ENCODE results near the gene EPHA2.
"Not testable (repeated sequence)": the region's sequence is repeated elsewhere in the genome, so short reads cannot be mapped to it uniquely, and the experiment has no call there.

Gene EPHA2

GRCh38 chr1:16166117-16166516, 10.2 kb upstream of the EPHA2 start:
- Histone ChIP-seq H3K36me3 (ENCODE audit: control insufficient read depth in 4 of 4, insufficient read depth in 4 of 4, low read length in 3 of 4) (no peaks in the 10 kb centered on the region), H3K27ac (ENCODE audit: insufficient read depth in 1 of 2, low read depth in 1 of 2, low read length in 2 of 2, poor library complexity in 1 of 2, severe bottlenecking in 2 of 2) (no peak overlapping the region), H3K4me1 (ENCODE audit: control extremely low read depth in 1 of 4, control insufficient read depth in 4 of 4, insufficient read depth in 4 of 4, low read length in 3 of 4) (peaks cover 0 to 33% (median 27%) of the 10 kb centered on the region in 4 experiments), H3K27me3 (replicated peaks in 2 of 5; ENCODE audit: control insufficient read depth in 4 of 5, insufficient read depth in 5 of 5, low read length in 4 of 5) (peaks cover 0 to 22% (median 6%) of the 10 kb centered on the region in 5 experiments), H3K4me3 (ENCODE audit: control insufficient read depth in 1 of 7, extremely low read depth in 1 of 7, insufficient read depth in 4 of 7, low read depth in 2 of 7, low read length in 6 of 7) (no peak overlapping the region), H3K9me3 (ENCODE audit: control extremely low read depth in 1 of 5, control insufficient read depth in 4 of 5, insufficient read depth in 2 of 5, low read depth in 1 of 5, low read length in 4 of 5) (no peaks in the 10 kb centered on the region)
- no peak for DNase-seq
- CTCF ChIA-PET, result interaction anchor here (1.4 to 2.0 kb wide), 2 partner anchors 9 to 21 kb away, joined by 4 to 6 read pairs; no protein-coding TSS in a partner anchor
- POLR2A ChIA-PET, result no interaction called here
- WGBS (ENCODE audit: insufficient coverage), result 0% methylated on average over 1 of the region's 2 CpGs

DNA sequence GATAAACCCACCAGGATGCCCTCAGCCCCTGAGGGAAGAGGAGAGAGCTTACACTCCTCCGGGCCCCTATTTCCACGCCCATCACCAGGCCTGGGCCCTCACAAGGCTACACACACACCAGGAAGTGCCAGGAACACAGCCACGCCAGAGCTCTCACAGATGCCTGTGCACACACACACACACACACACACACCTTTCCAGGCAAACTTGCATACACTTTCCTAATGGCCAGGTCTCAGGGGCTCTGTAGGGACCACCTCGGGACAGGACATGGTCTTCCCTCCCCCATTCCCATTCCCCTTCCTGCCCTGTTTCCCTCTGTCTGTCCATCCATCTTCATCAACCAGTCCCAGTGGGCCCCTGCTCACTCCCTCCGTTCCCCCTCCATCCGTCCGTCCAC, 9.7 kb upstream of the EPHA2 start:
- WGBS (ENCODE audit: insufficient coverage), result 79% methylated on average over 5 of the region's 7 CpGs
- Histone ChIP-seq H3K27ac (ENCODE audit: insufficient read depth in 1 of 2, low read depth in 1 of 2, low read length in 2 of 2, poor library complexity in 1 of 2, severe bottlenecking in 2 of 2) (no peak overlapping the region), H3K4me1 (ENCODE audit: control extremely low read depth in 1 of 4, control insufficient read depth in 4 of 4, insufficient read depth in 4 of 4, low read length in 3 of 4) (peaks cover 0 to 33% (median 27%) of the 10 kb centered on the region in 4 experiments), H3K4me3 (ENCODE audit: control insufficient read depth in 1 of 7, extremely low read depth in 1 of 7, insufficient read depth in 4 of 7, low read depth in 2 of 7, low read length in 6 of 7) (no peak overlapping the region), H3K27me3 (replicated peaks in 2 of 5; ENCODE audit: control insufficient read depth in 4 of 5, insufficient read depth in 5 of 5, low read length in 4 of 5) (peaks cover 0 to 22% (median 6%) of the 10 kb centered on the region in 5 experiments), H3K9me3 (ENCODE audit: control extremely low read depth in 1 of 5, control insufficient read depth in 4 of 5, insufficient read depth in 2 of 5, low read depth in 1 of 5, low read length in 4 of 5) (no peaks in the 10 kb centered on the region), H3K36me3 (ENCODE audit: control insufficient read depth in 4 of 4, insufficient read depth in 4 of 4, low read length in 3 of 4) (no peaks in the 10 kb centered on the region)
- CTCF ChIA-PET, result interaction anchor here (1.4 to 2.0 kb wide), 2 partner anchors 9 to 21 kb away, joined by 4 to 6 read pairs; no protein-coding TSS in a partner anchor
- no peak for DNase-seq
- POLR2A ChIA-PET, result interaction anchor here (0.6 to 0.9 kb wide), 2 partner anchors 17 to 48 kb away, joined by 3 read pairs; no protein-coding TSS in a partner anchor

DNA sequence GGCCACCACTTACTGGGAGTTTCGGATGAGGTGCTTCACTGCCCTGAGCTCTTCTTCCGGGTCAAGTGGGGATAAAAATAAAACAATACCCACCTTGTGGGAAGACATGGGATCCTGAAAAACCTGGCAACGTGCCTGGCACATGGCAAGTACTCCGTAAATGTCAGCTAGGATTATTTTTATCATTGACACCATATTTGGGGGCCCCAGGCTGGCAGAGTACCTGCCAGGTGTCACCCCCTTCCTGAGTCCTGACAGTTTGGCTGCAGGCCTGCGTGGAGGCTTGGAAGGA, 9.2 kb upstream of the EPHA2 start:
- H3K27ac ChIP-seq (ENCODE audit: insufficient read depth in 1 of 2, low read depth in 1 of 2, low read length in 2 of 2, poor library complexity in 1 of 2, severe bottlenecking in 2 of 2), result no peak overlapping the region
- CTCF ChIA-PET, result interaction anchor here (1.4 to 2.0 kb wide), 2 partner anchors 10 to 22 kb away, joined by 4 to 6 read pairs; no protein-coding TSS in a partner anchor
- no peaks in the 10 kb centered on the region for H3K9me3 ChIP-seq (ENCODE audit: control extremely low read depth in 1 of 5, control insufficient read depth in 4 of 5, insufficient read depth in 2 of 5, low read depth in 1 of 5, low read length in 4 of 5)
- peaks cover 0 to 23% (median 5%) of the 10 kb centered on the region in 5 experiments for H3K27me3 ChIP-seq (replicated peaks in 2 of 5; ENCODE audit: control insufficient read depth in 4 of 5, insufficient read depth in 5 of 5, low read length in 4 of 5)
- DNase-seq, result no peak
- 45% methylated on average over 4 of the region's 5 CpGs for WGBS (ENCODE audit: insufficient coverage)
- no peaks in the 10 kb centered on the region for H3K36me3 ChIP-seq (ENCODE audit: control insufficient read depth in 4 of 4, insufficient read depth in 4 of 4, low read length in 3 of 4)
- POLR2A ChIA-PET, result interaction anchor here (0.6 to 1.2 kb wide), 3 partner anchors 10 to 47 kb away, joined by 3 read pairs; no protein-coding TSS in a partner anchor
- H3K4me3 ChIP-seq (ENCODE audit: control insufficient read depth in 1 of 7, extremely low read depth in 1 of 7, insufficient read depth in 4 of 7, low read depth in 2 of 7, low read length in 6 of 7), result no peak overlapping the region
- H3K4me1 ChIP-seq (ENCODE audit: control extremely low read depth in 1 of 4, control insufficient read depth in 4 of 4, insufficient read depth in 4 of 4, low read length in 3 of 4), result peaks cover 0 to 33% (median 27%) of the 10 kb centered on the region in 4 experiments

DNA sequence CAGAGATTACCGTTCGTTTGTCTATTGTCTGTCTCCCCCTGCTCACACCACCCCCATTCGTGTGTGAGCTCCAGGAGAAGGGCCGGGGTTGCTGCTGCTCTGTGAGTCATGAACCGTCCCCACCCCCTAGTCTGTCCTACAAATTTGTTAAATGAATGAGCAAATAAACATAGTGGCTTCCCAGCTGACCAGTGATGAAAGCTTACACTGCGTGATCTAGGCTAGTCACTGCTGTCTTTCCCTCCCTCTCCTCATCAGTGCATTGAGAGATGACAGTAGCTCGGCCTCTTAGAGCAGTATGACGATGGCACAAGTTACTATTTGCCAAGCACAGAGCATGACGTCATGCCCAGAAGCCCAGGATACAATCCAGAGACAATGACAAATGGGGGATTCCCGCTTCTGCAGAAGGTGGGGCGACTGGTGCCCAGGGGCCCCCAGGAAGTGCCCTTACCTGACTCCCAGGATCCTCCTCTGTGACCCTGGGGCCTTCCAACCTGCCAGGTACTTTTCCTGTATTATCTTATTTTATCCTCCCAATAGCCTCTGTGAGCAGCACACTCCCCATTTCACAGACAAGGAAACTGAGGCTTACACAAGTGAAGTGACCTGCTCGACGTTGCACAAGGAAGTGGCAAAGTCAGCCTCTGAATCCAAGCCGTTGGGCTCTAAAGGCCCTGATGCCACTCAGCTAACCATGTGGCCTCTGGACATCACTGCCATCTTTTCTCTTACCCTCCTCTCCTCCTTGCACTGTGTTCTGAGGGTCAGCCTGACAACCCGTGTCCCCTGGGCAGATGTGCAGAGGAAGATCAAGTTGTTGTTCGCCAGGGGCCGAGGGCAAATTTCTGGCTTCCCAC, 8.6 kb upstream of the EPHA2 start:
- H3K27ac ChIP-seq (ENCODE audit: insufficient read depth in 1 of 2, low read depth in 1 of 2, low read length in 2 of 2, poor library complexity in 1 of 2, severe bottlenecking in 2 of 2), result no peak overlapping the region
- no peak for DNase-seq
- ChIA-PET CTCF (interaction anchor here (0.8 to 2.2 kb wide), 3 partner anchors 10 to 22 kb away, joined by 3 to 6 read pairs (median 3); no protein-coding TSS in a partner anchor), POLR2A (interaction anchor here (1.2 kb wide), 1 partner anchor 9 kb away, joined by 3 read pairs; no protein-coding TSS in a partner anchor)
- H3K36me3 ChIP-seq (ENCODE audit: control insufficient read depth in 4 of 4, insufficient read depth in 4 of 4, low read length in 3 of 4), result no peaks in the 10 kb centered on the region
- peaks cover 0 to 32% (median 25%) of the 10 kb centered on the region in 4 experiments for H3K4me1 ChIP-seq (ENCODE audit: control extremely low read depth in 1 of 4, control insufficient read depth in 4 of 4, insufficient read depth in 4 of 4, low read length in 3 of 4)
- no peaks in the 10 kb centered on the region for H3K9me3 ChIP-seq (ENCODE audit: control extremely low read depth in 1 of 5, control insufficient read depth in 4 of 5, insufficient read depth in 2 of 5, low read depth in 1 of 5, low read length in 4 of 5)
- peaks cover 0 to 21% (median 4%) of the 10 kb centered on the region in 5 experiments for H3K27me3 ChIP-seq (replicated peaks in 2 of 5; ENCODE audit: control insufficient read depth in 4 of 5, insufficient read depth in 5 of 5, low read length in 4 of 5)
- H3K4me3 ChIP-seq (ENCODE audit: control insufficient read depth in 1 of 7, extremely low read depth in 1 of 7, insufficient read depth in 4 of 7, low read depth in 2 of 7, low read length in 6 of 7), result no peak overlapping the region
- WGBS (ENCODE audit: insufficient coverage), result 95% methylated on average over 9 of the region's 17 CpGs

DNA sequence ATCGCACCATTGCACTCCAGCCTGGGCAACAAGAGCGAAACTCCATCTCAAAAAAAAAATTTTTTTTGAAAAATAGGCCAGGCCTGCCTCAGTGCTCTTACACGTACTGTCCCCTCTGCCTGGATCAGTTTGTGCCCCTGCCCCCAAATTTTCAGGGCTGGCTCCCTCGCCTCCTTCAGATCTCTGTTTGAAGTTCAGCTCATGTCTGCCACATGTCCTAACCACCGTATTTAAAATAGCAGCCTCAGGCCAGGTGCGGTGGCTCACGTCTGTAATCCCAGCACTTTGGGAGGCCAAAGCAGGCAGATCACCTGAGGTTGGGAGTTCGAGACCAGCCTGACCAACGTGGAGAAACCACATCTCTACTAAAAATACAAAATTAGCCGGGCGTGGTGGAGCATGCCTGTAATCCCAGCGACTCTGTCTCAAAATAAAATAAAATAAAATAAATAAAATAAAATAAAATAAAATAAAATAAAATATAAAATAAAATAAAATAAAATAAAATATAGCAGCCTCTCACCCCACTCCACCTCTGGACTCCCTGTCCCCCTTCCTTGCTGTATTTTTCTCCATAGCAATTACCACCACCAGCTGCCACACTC, 7.8 kb upstream of the EPHA2 start:
- H3K36me3 ChIP-seq (ENCODE audit: control insufficient read depth in 4 of 4, insufficient read depth in 4 of 4, low read length in 3 of 4); H3K9me3 ChIP-seq (ENCODE audit: control extremely low read depth in 1 of 5, control insufficient read depth in 4 of 5, insufficient read depth in 2 of 5, low read depth in 1 of 5, low read length in 4 of 5); H3K4me3 ChIP-seq (ENCODE audit: control insufficient read depth in 1 of 7, extremely low read depth in 1 of 7, insufficient read depth in 4 of 7, low read depth in 2 of 7, low read length in 6 of 7); DNase-seq; H3K27ac ChIP-seq (ENCODE audit: insufficient read depth in 1 of 2, low read depth in 1 of 2, low read length in 2 of 2, poor library complexity in 1 of 2, severe bottlenecking in 2 of 2): not testable (repeated sequence)
- H3K27me3 ChIP-seq (replicated peaks in 2 of 5; ENCODE audit: control insufficient read depth in 4 of 5, insufficient read depth in 5 of 5, low read length in 4 of 5), result peaks cover 0 to 20% (median 4%) of the 10 kb centered on the region in 5 experiments
- WGBS (ENCODE audit: insufficient coverage), result 100% methylated on average over 4 of the region's 12 CpGs
- H3K4me1 ChIP-seq (ENCODE audit: control extremely low read depth in 1 of 4, control insufficient read depth in 4 of 4, insufficient read depth in 4 of 4, low read length in 3 of 4), result peaks cover 0 to 24% (median 18%) of the 10 kb centered on the region in 4 experiments
- ChIA-PET CTCF (interaction anchor here (0.8 to 2.5 kb wide), 5 partner anchors 11 to 23 kb away, joined by 3 to 7 read pairs (median 3); no protein-coding TSS in a partner anchor), POLR2A (interaction anchor here (1.2 kb wide), 1 partner anchor 8 kb away, joined by 3 read pairs; no protein-coding TSS in a partner anchor)

GRCh38 chr1:16162163-16162822, 6.4 kb upstream of the EPHA2 start:
- peak in 2 of 3 donors; percentile 63 to 64 for DNase-seq
- ChIA-PET POLR2A (interaction anchor here (0.5 kb wide), 1 partner anchor 448 kb away, joined by 3 read pairs; no protein-coding TSS in a partner anchor), CTCF (interaction anchor here (0.8 to 2.5 kb wide), 9 partner anchors 8 to 84 kb away, joined by 3 to 10 read pairs (median 4); no protein-coding TSS in a partner anchor)
- H3K27ac ChIP-seq (ENCODE audit: insufficient read depth in 1 of 2, low read depth in 1 of 2, low read length in 2 of 2, poor library complexity in 1 of 2, severe bottlenecking in 2 of 2), result peak overlapping the region in 1 of 2 experiments; percentile 34
- peaks cover 0 to 11% (median 10%) of the 10 kb centered on the region in 4 experiments for H3K4me1 ChIP-seq (ENCODE audit: control extremely low read depth in 1 of 4, control insufficient read depth in 4 of 4, insufficient read depth in 4 of 4, low read length in 3 of 4)
- peaks cover 0 to 17% (median 4%) of the 10 kb centered on the region in 5 experiments for H3K27me3 ChIP-seq (replicated peaks in 2 of 5; ENCODE audit: control insufficient read depth in 4 of 5, insufficient read depth in 5 of 5, low read length in 4 of 5)
- 2% methylated on average over 16 of the region's 32 CpGs for WGBS (ENCODE audit: insufficient coverage)
- no peaks in the 10 kb centered on the region for H3K36me3 ChIP-seq (ENCODE audit: control insufficient read depth in 4 of 4, insufficient read depth in 4 of 4, low read length in 3 of 4)
- H3K9me3 ChIP-seq (ENCODE audit: control extremely low read depth in 1 of 5, control insufficient read depth in 4 of 5, insufficient read depth in 2 of 5, low read depth in 1 of 5, low read length in 4 of 5), result no peaks in the 10 kb centered on the region
- peak overlapping the region in 3 of 7 experiments; percentile 13 to 48 (median 38) for H3K4me3 ChIP-seq (ENCODE audit: control insufficient read depth in 1 of 7, extremely low read depth in 1 of 7, insufficient read depth in 4 of 7, low read depth in 2 of 7, low read length in 6 of 7)
